Activated naive CD4-positive, alpha-beta T cell treated with anti-CD3 and anti-CD28 coated beads, Interleukin-2, amount 50 U/mL, for 24 hours (primary cell): ENCODE measurements around the gene CDC16.
A peak's percentile ranks its signal among the peaks of the same experiment; 100 is the strongest.
"Not testable (repeated sequence)": the region's sequence is repeated elsewhere in the genome, so short reads cannot be mapped to it uniquely, and the experiment has no call there.

Experiments
- H3K27ac Mint-ChIP-seq: one replicate; pipeline ENCODE4 v1.8.0; 2021; ENCODE audit warnings: mild to moderate bottlenecking, mixed read lengths
- H3K27me3 Mint-ChIP-seq: one replicate; pipeline ENCODE4 v1.8.0; 2021; ENCODE audit warnings: mixed read lengths
- H3K36me3 Mint-ChIP-seq: one replicate; pipeline ENCODE4 v1.8.0; 2021; ENCODE audit warnings: mixed read lengths
- H3K4me1 Mint-ChIP-seq: one replicate; pipeline ENCODE4 v1.8.0; 2021; ENCODE audit warnings: mixed read lengths
- H3K4me3 Mint-ChIP-seq: one replicate; pipeline ENCODE4 v1.8.0; 2021; ENCODE audit warnings: mild to moderate bottlenecking, mixed read lengths
- H3K9me3 Mint-ChIP-seq: one replicate; pipeline ENCODE4 v1.8.0; 2021; ENCODE audit warnings: mixed read lengths

The CDC16 gene

GRCh38 chr13:114234645-114235421 lies at the start of gene CDC16:
Gene CDC16 (plus strand): TSS chr13:114234897. CDS start chr13:114235085, 188 bp downstream.
- H3K4me1 Mint-ChIP-seq: peaks cover 33% of the 10 kb centered on the region
- H3K27ac Mint-ChIP-seq: peak within 1 kb of the TSS; percentile 94
- H3K36me3 Mint-ChIP-seq: peaks cover 10% of the 10 kb centered on the region
- no peaks in the 10 kb centered on the region for H3K9me3 Mint-ChIP-seq
- no peaks in the 10 kb centered on the region for H3K27me3 Mint-ChIP-seq
- H3K4me3 Mint-ChIP-seq: peak within 1 kb of the TSS; percentile 94

- H3K4me1 Mint-ChIP-seq: peaks cover 23% of the 10 kb centered on the region
- peaks cover 5% of the 10 kb centered on the region for H3K9me3 Mint-ChIP-seq
- no peaks in the 10 kb centered on the region for H3K27me3 Mint-ChIP-seq
- no peak overlapping the region for H3K27ac Mint-ChIP-seq
- H3K4me3 Mint-ChIP-seq: no peak overlapping the region
- H3K36me3 Mint-ChIP-seq: peaks cover 6% of the 10 kb centered on the region
These were observed 49.3 kb upstream of the CDC16 start for GRCh38 chr13:114185182-114185971.

GRCh38 chr13:114194853-114195252 lies 39.8 kb upstream of the CDC16 start:
- H3K27me3 Mint-ChIP-seq: no peaks in the 10 kb centered on the region
- H3K27ac Mint-ChIP-seq: peak overlapping the region; percentile 88
- H3K9me3 Mint-ChIP-seq: peaks cover 5% of the 10 kb centered on the region
- peaks cover 28% of the 10 kb centered on the region for H3K4me1 Mint-ChIP-seq
- peaks cover 3% of the 10 kb centered on the region for H3K36me3 Mint-ChIP-seq
- H3K4me3 Mint-ChIP-seq: no peak overlapping the region

GRCh38 chr13:114196629-114197028 lies 38.1 kb upstream of the CDC16 start:
- H3K27ac Mint-ChIP-seq: no peak overlapping the region
- H3K36me3 Mint-ChIP-seq: peaks cover 1% of the 10 kb centered on the region
- peaks cover 28% of the 10 kb centered on the region for H3K4me1 Mint-ChIP-seq
- H3K9me3 Mint-ChIP-seq: no peaks in the 10 kb centered on the region
- no peaks in the 10 kb centered on the region for H3K27me3 Mint-ChIP-seq
- H3K4me3 Mint-ChIP-seq: no peak overlapping the region

GRCh38 chr13:114198556-114198955 lies 36.1 kb upstream of the CDC16 start:
- no peaks in the 10 kb centered on the region for H3K27me3 Mint-ChIP-seq
- H3K4me1 Mint-ChIP-seq: peaks cover 40% of the 10 kb centered on the region
- no peak overlapping the region for H3K27ac Mint-ChIP-seq
- H3K9me3 Mint-ChIP-seq: no peaks in the 10 kb centered on the region
- H3K36me3 Mint-ChIP-seq: no peaks in the 10 kb centered on the region
- no peak overlapping the region for H3K4me3 Mint-ChIP-seq

- not testable (repeated sequence) for H3K27me3 Mint-ChIP-seq, H3K9me3 Mint-ChIP-seq, H3K36me3 Mint-ChIP-seq, H3K4me3 Mint-ChIP-seq, H3K27ac Mint-ChIP-seq
- H3K4me1 Mint-ChIP-seq: peaks cover 38% of the 10 kb centered on the region
These were observed 35.2 kb upstream of the CDC16 start for GRCh38 chr13:114199526-114199925.

GRCh38 chr13:114199954-114200353 lies 34.7 kb upstream of the CDC16 start:
- Mint-ChIP-seq H3K4me1 (peaks cover 38% of the 10 kb centered on the region), H3K27ac (no peak overlapping the region), H3K4me3 (no peak overlapping the region), H3K9me3 (no peaks in the 10 kb centered on the region), H3K36me3 (no peaks in the 10 kb centered on the region), H3K27me3 (no peaks in the 10 kb centered on the region)

GRCh38 chr13:114200399-114200911 lies 34.2 kb upstream of the CDC16 start:
- Mint-ChIP-seq H3K4me3 (no peak overlapping the region), H3K9me3 (no peaks in the 10 kb centered on the region), H3K27me3 (no peaks in the 10 kb centered on the region), H3K36me3 (no peaks in the 10 kb centered on the region), H3K4me1 (peaks cover 36% of the 10 kb centered on the region), H3K27ac (no peak overlapping the region)

GRCh38 chr13:114202581-114202980 lies 32.1 kb upstream of the CDC16 start:
- no peak overlapping the region for H3K27ac Mint-ChIP-seq
- H3K36me3 Mint-ChIP-seq: no peaks in the 10 kb centered on the region
- H3K4me3 Mint-ChIP-seq: no peak overlapping the region

GRCh38 chr13:114203536-114203935 lies 31.2 kb upstream of the CDC16 start:
- no peaks in the 10 kb centered on the region for H3K27me3 Mint-ChIP-seq
- H3K4me1 Mint-ChIP-seq: peaks cover 35% of the 10 kb centered on the region
- H3K9me3 Mint-ChIP-seq: no peaks in the 10 kb centered on the region
- H3K36me3 Mint-ChIP-seq: no peaks in the 10 kb centered on the region
- no peak overlapping the region for H3K27ac Mint-ChIP-seq
- H3K4me3 Mint-ChIP-seq: no peak overlapping the region

More at GRCh38 chr13:114202581-114202980, 32.1 kb upstream of the CDC16 start:
- Mint-ChIP-seq H3K27me3 (no peaks in the 10 kb centered on the region), H3K9me3 (no peaks in the 10 kb centered on the region), H3K4me1 (peaks cover 35% of the 10 kb centered on the region)

GRCh38 chr13:114204894-114205293 lies 29.8 kb upstream of the CDC16 start:
- no peak overlapping the region for H3K4me3 Mint-ChIP-seq
- no peak overlapping the region for H3K27ac Mint-ChIP-seq
- H3K4me1 Mint-ChIP-seq: peaks cover 43% of the 10 kb centered on the region
- H3K9me3 Mint-ChIP-seq: no peaks in the 10 kb centered on the region
- no peaks in the 10 kb centered on the region for H3K36me3 Mint-ChIP-seq
- H3K27me3 Mint-ChIP-seq: no peaks in the 10 kb centered on the region

- no peak overlapping the region for H3K4me3 Mint-ChIP-seq
- no peaks in the 10 kb centered on the region for H3K27me3 Mint-ChIP-seq
- H3K27ac Mint-ChIP-seq: no peak overlapping the region
- no peaks in the 10 kb centered on the region for H3K9me3 Mint-ChIP-seq
- H3K36me3 Mint-ChIP-seq: no peaks in the 10 kb centered on the region
- H3K4me1 Mint-ChIP-seq: peaks cover 49% of the 10 kb centered on the region
These were observed 26.6 kb upstream of the CDC16 start for GRCh38 chr13:114208134-114208533.

- no peaks in the 10 kb centered on the region for H3K9me3 Mint-ChIP-seq
- H3K27me3 Mint-ChIP-seq: no peaks in the 10 kb centered on the region
- no peak overlapping the region for H3K4me3 Mint-ChIP-seq
- no peaks in the 10 kb centered on the region for H3K36me3 Mint-ChIP-seq
- H3K4me1 Mint-ChIP-seq: peaks cover 33% of the 10 kb centered on the region
- no peak overlapping the region for H3K27ac Mint-ChIP-seq
These were observed 23.1 kb upstream of the CDC16 start for GRCh38 chr13:114211446-114212157.

GRCh38 chr13:114212158-114212495 lies 22.6 kb upstream of the CDC16 start:
- H3K27me3 Mint-ChIP-seq: no peaks in the 10 kb centered on the region
- H3K9me3 Mint-ChIP-seq: no peaks in the 10 kb centered on the region
- H3K4me3 Mint-ChIP-seq: no peak overlapping the region
- H3K36me3 Mint-ChIP-seq: no peaks in the 10 kb centered on the region
- H3K27ac Mint-ChIP-seq: no peak overlapping the region
- peaks cover 37% of the 10 kb centered on the region for H3K4me1 Mint-ChIP-seq

- no peak overlapping the region for H3K27ac Mint-ChIP-seq
- no peaks in the 10 kb centered on the region for H3K27me3 Mint-ChIP-seq
- H3K4me3 Mint-ChIP-seq: no peak overlapping the region
- H3K9me3 Mint-ChIP-seq: no peaks in the 10 kb centered on the region
- H3K36me3 Mint-ChIP-seq: no peaks in the 10 kb centered on the region
- H3K4me1 Mint-ChIP-seq: peaks cover 52% of the 10 kb centered on the region
These were observed 20.7 kb upstream of the CDC16 start for GRCh38 chr13:114213980-114214379.
